ENCODE data around the gene CACNA1G. TPM values are rescaled to one million over a fixed set of nuclear protein-coding genes. Genes with fewer than 3 reads are reported as not detected.

Gene CACNA1G
- total RNA-seq, 1 experiment from 2014 or later: 6.7 TPM

DNA sequence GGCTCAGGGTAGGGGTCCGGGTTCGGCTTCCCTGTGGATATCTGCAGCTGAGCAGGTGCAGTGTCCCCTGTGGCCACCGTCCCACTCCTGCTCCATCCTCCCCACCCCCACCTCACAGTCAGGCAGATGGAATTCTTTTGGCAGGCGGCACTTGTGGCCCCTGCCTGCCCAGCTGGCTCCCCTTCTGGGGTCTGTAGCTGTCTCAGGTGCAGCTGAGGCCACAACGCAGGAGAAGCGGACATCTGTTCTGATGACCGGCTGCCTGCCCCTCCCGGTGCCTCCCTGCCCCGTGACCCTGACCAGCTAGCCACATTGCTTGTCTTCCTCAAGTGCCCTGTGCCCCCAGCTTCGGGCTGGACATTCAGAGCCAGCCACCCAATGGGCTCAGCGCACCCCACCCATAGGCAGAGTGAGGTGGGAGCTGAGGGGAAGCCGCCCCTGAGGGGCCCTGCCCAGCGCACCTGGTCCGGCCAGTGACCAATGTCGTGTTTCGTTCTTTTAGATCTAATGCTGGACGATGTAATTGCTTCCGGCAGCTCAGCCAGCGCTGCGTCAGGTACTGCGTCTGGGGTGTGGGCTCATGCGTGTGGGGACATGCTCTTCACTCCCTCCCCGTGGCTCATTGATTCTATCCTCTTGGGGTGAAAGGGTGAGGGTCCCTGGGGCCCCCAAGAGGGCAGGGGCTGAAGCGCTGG is 49.0 kb downstream of the CACNA1G start:
- H3K4me1 Mint-ChIP-seq: peaks cover 17% of the 10 kb centered on the region
- H3K27ac Mint-ChIP-seq: no peak overlapping the region
- H3K36me3 Mint-ChIP-seq: no peaks in the 10 kb centered on the region
- no peaks in the 10 kb centered on the region for H3K27me3 Mint-ChIP-seq (ENCODE audit: low read depth)
- POLR2A ChIA-PET: interaction anchor here (0.6 to 0.7 kb wide), 2 partner anchors 49 to 67 kb away, joined by 3 read pairs; partner anchors contain the start of gene CACNA1G
- CTCF ChIA-PET: interaction anchor here (1.0 to 6.8 kb wide), 7 partner anchors 11 to 62 kb away, joined by 3 to 31 read pairs (median 4); no protein-coding TSS in a partner anchor
- DNase-seq (ENCODE audit: low spot score) (no peak), ATAC-seq (no peak)
- no peak overlapping the region for H3K4me3 Mint-ChIP-seq
- TF ChIP-seq GABPB1 (CRISPR knock-in tag; IDR thresholded peaks at IDR 0.05) (no peak), NR2C2 (CRISPR knock-in tag; IDR thresholded peaks at IDR 0.05) (no peak), FOXK1 (CRISPR knock-in tag; IDR thresholded peaks at IDR 0.05) (no peak)
- no peaks in the 10 kb centered on the region for H3K9me3 Mint-ChIP-seq

DNA sequence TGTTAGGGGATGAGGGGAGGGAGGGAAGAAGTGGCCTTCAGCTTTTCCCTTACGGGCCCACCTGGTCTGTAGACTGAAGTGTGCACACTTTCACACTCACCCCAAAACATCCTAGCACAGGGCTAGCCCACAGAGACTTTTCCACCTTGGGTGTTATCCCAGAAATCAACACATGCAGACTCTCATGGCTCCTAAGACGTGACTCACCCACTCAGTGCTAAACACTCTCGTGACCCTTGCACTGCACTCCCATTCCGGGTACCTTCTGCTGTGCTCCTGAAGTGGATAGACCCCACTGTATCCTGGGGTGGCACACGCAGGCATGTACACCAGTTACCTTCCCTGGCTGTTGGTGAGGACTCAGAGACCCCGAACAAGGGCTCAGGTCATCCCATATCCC is 51.1 kb downstream of the CACNA1G start:
- DNase-seq (ENCODE audit: low spot score): no peak
- ATAC-seq: no peak
- Mint-ChIP-seq H3K36me3 (no peaks in the 10 kb centered on the region), H3K9me3 (no peaks in the 10 kb centered on the region), H3K4me3 (no peak overlapping the region), H3K4me1 (peaks cover 11% of the 10 kb centered on the region), H3K27me3 (ENCODE audit: low read depth) (no peaks in the 10 kb centered on the region), H3K27ac (no peak overlapping the region)
- CTCF ChIA-PET: interaction anchor here (1.4 to 6.8 kb wide), 5 partner anchors 12 to 61 kb away, joined by 3 to 31 read pairs (median 10); partner anchors contain the start of gene CACNA1G
- TF ChIP-seq GTF2I (CRISPR knock-in tag; conservative IDR thresholded peaks at IDR 0.05) (no peak), SMAD3 (CRISPR knock-in tag; IDR thresholded peaks at IDR 0.05; ENCODE audit: borderline replicate concordance) (no peak), FOXK1 (CRISPR knock-in tag; IDR thresholded peaks at IDR 0.05) (no peak), GRHL2 (CRISPR knock-in tag; IDR thresholded peaks at IDR 0.05; ENCODE audit: insufficient replicate concordance, severe bottlenecking) (no peak), ZBTB21 (CRISPR knock-in tag; IDR thresholded peaks at IDR 0.05; ENCODE audit: borderline replicate concordance) (no peak), ZNF263 (CRISPR knock-in tag; IDR thresholded peaks at IDR 0.05; ENCODE audit: low read depth) (no peak), SMAD4 (CRISPR knock-in tag; IDR thresholded peaks at IDR 0.05) (no peak), IRF2 (CRISPR knock-in tag; IDR thresholded peaks at IDR 0.05; ENCODE audit: borderline replicate concordance, low read depth) (no peak)
- TF ChIP-seq, protein P1, sequence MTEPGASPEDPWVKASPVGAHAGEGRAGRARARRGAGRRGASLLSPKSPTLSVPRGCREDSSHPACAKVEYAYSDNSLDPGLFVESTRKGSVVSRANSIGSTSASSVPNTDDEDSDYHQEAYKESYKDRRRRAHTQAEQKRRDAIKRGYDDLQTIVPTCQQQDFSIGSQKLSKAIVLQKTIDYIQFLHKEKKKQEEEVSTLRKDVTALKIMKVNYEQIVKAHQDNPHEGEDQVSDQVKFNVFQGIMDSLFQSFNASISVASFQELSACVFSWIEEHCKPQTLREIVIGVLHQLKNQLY (CRISPR knock-in tag; IDR thresholded peaks at IDR 0.05): no peak
- TF ChIP-seq, protein P2, sequence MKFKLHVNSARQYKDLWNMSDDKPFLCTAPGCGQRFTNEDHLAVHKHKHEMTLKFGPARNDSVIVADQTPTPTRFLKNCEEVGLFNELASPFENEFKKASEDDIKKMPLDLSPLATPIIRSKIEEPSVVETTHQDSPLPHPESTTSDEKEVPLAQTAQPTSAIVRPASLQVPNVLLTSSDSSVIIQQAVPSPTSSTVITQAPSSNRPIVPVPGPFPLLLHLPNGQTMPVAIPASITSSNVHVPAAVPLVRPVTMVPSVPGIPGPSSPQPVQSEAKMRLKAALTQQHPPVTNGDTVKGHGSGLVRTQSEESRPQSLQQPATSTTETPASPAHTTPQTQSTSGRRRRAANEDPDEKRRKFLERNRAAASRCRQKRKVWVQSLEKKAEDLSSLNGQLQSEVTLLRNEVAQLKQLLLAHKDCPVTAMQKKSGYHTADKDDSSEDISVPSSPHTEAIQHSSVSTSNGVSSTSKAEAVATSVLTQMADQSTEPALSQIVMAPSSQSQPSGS (CRISPR knock-in tag; IDR thresholded peaks at IDR 0.05; ENCODE audit: borderline replicate concordance, low read depth): no peak
- TF ChIP-seq, protein P3, sequence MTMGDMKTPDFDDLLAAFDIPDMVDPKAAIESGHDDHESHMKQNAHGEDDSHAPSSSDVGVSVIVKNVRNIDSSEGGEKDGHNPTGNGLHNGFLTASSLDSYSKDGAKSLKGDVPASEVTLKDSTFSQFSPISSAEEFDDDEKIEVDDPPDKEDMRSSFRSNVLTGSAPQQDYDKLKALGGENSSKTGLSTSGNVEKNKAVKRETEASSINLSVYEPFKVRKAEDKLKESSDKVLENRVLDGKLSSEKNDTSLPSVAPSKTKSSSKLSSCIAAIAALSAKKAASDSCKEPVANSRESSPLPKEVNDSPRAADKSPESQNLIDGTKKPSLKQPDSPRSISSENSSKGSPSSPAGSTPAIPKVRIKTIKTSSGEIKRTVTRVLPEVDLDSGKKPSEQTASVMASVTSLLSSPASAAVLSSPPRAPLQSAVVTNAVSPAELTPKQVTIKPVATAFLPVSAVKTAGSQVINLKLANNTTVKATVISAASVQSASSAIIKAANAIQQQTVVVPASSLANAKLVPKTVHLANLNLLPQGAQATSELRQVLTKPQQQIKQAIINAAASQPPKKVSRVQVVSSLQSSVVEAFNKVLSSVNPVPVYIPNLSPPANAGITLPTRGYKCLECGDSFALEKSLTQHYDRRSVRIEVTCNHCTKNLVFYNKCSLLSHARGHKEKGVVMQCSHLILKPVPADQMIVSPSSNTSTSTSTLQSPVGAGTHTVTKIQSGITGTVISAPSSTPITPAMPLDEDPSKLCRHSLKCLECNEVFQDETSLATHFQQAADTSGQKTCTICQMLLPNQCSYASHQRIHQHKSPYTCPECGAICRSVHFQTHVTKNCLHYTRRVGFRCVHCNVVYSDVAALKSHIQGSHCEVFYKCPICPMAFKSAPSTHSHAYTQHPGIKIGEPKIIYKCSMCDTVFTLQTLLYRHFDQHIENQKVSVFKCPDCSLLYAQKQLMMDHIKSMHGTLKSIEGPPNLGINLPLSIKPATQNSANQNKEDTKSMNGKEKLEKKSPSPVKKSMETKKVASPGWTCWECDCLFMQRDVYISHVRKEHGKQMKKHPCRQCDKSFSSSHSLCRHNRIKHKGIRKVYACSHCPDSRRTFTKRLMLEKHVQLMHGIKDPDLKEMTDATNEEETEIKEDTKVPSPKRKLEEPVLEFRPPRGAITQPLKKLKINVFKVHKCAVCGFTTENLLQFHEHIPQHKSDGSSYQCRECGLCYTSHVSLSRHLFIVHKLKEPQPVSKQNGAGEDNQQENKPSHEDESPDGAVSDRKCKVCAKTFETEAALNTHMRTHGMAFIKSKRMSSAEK (CRISPR knock-in tag; IDR thresholded peaks at IDR 0.05; ENCODE audit: borderline replicate concordance): no peak
- TF ChIP-seq, protein P4, sequence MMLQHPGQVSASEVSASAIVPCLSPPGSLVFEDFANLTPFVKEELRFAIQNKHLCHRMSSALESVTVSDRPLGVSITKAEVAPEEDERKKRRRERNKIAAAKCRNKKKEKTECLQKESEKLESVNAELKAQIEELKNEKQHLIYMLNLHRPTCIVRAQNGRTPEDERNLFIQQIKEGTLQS (CRISPR knock-in tag; conservative IDR thresholded peaks at IDR 0.05): no peak
- TF ChIP-seq, protein P5, sequence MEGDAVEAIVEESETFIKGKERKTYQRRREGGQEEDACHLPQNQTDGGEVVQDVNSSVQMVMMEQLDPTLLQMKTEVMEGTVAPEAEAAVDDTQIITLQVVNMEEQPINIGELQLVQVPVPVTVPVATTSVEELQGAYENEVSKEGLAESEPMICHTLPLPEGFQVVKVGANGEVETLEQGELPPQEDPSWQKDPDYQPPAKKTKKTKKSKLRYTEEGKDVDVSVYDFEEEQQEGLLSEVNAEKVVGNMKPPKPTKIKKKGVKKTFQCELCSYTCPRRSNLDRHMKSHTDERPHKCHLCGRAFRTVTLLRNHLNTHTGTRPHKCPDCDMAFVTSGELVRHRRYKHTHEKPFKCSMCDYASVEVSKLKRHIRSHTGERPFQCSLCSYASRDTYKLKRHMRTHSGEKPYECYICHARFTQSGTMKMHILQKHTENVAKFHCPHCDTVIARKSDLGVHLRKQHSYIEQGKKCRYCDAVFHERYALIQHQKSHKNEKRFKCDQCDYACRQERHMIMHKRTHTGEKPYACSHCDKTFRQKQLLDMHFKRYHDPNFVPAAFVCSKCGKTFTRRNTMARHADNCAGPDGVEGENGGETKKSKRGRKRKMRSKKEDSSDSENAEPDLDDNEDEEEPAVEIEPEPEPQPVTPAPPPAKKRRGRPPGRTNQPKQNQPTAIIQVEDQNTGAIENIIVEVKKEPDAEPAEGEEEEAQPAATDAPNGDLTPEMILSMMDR (IDR thresholded peaks at IDR 0.05): no peak
- POLR2A ChIA-PET: no interaction called here
